ENCODE results near the gene TSPAN2. TPM values are rescaled to one million over a fixed set of nuclear protein-coding genes. Genes with fewer than 3 reads are reported as not detected.
A peak's percentile ranks its signal among the peaks of the same experiment; 100 is the strongest.

Gene TSPAN2
- total and polyA plus RNA-seq, 2 of the 4 experiments (the other 2 are of a cell fraction): 0.18 to 0.60 TPM

DNA sequence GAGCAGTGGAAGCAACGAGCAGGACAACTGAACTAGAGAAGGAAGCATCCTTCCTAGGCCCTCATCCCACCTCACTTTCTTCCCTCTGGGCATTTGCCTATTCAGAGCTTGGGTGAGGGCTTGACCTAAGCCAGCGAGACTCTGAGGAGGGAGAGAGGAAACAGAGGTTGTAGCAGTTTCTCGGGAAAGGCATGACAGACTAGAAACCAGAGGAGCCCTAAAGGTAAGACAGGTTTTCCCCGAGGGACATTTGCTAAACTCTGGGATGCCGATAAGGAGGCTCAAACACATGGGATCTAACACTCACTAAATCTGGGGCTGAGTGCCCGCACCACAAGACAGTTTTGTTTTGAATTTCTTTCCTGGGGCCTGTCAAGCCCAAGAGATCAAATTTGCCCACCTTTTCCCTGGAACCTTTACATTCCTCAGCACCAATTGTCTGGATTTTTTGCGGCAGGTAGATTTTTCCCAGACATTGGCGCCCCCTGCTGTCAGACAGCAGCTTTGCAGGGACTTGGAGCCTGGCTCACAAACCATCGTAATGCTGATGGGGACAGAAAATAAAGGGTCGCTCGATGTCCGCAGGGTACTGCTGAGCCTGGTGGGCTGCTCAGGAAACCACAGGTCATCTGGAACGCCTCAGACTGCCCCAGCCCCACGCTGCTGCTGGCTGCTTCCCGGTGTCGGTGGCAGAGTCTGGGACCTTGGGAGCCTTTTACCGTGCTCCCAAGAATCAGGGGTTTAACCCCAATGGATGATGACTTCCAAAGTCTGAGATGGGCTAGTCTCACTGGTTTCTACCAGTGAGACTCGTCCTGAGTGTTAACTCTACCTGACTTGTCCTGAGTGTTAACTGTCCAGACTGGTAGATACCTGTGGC is 23.4 kb upstream of the TSPAN2 start:
- no peak overlapping the region for H3K4ac ChIP-seq (ENCODE audit: low read depth, low read length)
- no peak overlapping the region for H3K56ac ChIP-seq (ENCODE audit: extremely low read depth, insufficient read depth, low read length)
- H2AK9ac ChIP-seq (replicated peaks; ENCODE audit: low read depth, low read length, poor library complexity): peak overlapping the region; percentile 29
- TF ChIP-seq RCOR1 (IDR thresholded peaks at IDR 0.05; ENCODE audit: insufficient replicate concordance, low read length) (no peak), MAZ (IDR thresholded peaks at IDR 0.05; ENCODE audit: borderline replicate concordance, low read depth, low read length) (no peak), CEBPB (IDR thresholded peaks at IDR 0.05; ENCODE audit: low read depth, low read length) (no peak), MXI1 (IDR thresholded peaks at IDR 0.05; ENCODE audit: borderline replicate concordance, low read depth, low read length) (no peak), RAD21 (IDR thresholded peaks at IDR 0.05; ENCODE audit: low read length) (peak; percentile 85), SMC3 (IDR thresholded peaks at IDR 0.05; ENCODE audit: low read depth, low read length) (peak; percentile 72)
- TF ChIP-seq, protein P1, sequence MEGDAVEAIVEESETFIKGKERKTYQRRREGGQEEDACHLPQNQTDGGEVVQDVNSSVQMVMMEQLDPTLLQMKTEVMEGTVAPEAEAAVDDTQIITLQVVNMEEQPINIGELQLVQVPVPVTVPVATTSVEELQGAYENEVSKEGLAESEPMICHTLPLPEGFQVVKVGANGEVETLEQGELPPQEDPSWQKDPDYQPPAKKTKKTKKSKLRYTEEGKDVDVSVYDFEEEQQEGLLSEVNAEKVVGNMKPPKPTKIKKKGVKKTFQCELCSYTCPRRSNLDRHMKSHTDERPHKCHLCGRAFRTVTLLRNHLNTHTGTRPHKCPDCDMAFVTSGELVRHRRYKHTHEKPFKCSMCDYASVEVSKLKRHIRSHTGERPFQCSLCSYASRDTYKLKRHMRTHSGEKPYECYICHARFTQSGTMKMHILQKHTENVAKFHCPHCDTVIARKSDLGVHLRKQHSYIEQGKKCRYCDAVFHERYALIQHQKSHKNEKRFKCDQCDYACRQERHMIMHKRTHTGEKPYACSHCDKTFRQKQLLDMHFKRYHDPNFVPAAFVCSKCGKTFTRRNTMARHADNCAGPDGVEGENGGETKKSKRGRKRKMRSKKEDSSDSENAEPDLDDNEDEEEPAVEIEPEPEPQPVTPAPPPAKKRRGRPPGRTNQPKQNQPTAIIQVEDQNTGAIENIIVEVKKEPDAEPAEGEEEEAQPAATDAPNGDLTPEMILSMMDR (conservative IDR thresholded peaks at IDR 0.05; ENCODE audit: low read depth, low read length): peak; percentile 87
- H4K8ac ChIP-seq (ENCODE audit: low read depth in 2 of 2, low read length in 2 of 2): no peak overlapping the region
- H3K36me3 ChIP-seq (ENCODE audit: control insufficient read depth, insufficient read depth, low read length): no peaks in the 10 kb centered on the region
- H3K27me3 ChIP-seq (ENCODE audit: control insufficient read depth, insufficient read depth, low read length): no peaks in the 10 kb centered on the region
- no peak overlapping the region; the same call in 1 of the 2 replicates for H4K91ac ChIP-seq (ENCODE audit: insufficient read depth, low read depth, low read length)
- POLR2A ChIA-PET (ENCODE audit: unreplicated experiment): interaction anchor here (0.5 kb wide), 1 partner anchor 135 kb away, joined by 3 read pairs; no protein-coding TSS in a partner anchor
- no peak overlapping the region for H3K23ac ChIP-seq (ENCODE audit: low read depth, low read length)
- no peak overlapping the region for H2BK5ac ChIP-seq (ENCODE audit: low read depth, low read length, poor library complexity, severe bottlenecking)
- no TSS peak for BruUV-seq (replicated peaks)
- H3K79me1 ChIP-seq (ENCODE audit: low read depth in 1 of 2, low read length in 2 of 2): no peaks in the 10 kb centered on the region
- ATAC-seq (ENCODE audit: low read depth) (peak; percentile 64), DNase-seq (no peak)
- H3K4me3 ChIP-seq (ENCODE audit: insufficient read depth, low read depth, low read length): no peak overlapping the region
- in situ Hi-C loops (cut with MboI; ENCODE audit: low sequenced_read_pairs) (loop anchor here (5.0 kb wide), 1 partner anchor 135 kb away; no protein-coding TSS in a partner anchor), intact Hi-C loops (cut with micrococcal nuclease) (loop anchor here (1.0 to 5.0 kb wide), 2 partner anchors 60 to 133 kb away; no protein-coding TSS in a partner anchor), dilution Hi-C loops (cut with HindIII; ENCODE audit: low sequenced_read_pairs, unreplicated experiment) (no loop called here)
- WGBS, 2 experiments (ENCODE audit: extremely low coverage in 2 of 2, insufficient read length in 1 of 2): 31% methylated on average over 10 of the region's 18 CpGs; no CpG with 5 or more reads in 1 of the 2 experiments
- no peak overlapping the region for H2BK15ac ChIP-seq (ENCODE audit: low read depth, low read length)
- no peak overlapping the region for H2BK120ac ChIP-seq (ENCODE audit: low read depth, low read length)
- H3K27ac ChIP-seq (ENCODE audit: insufficient read depth, low read length): no peak overlapping the region
- peaks cover 8% of the 10 kb centered on the region for H3K4me1 ChIP-seq (ENCODE audit: control insufficient read depth, insufficient read depth, low read length)
- no peaks in the 10 kb centered on the region for H4K20me1 ChIP-seq (ENCODE audit: insufficient read depth, low read length)
- no peaks in the 10 kb centered on the region for H3K9me3 ChIP-seq (ENCODE audit: control insufficient read depth, insufficient read depth, low read length)
- H3K4me2 ChIP-seq (ENCODE audit: low read depth, low read length): no peak overlapping the region
- H3K18ac ChIP-seq (ENCODE audit: low read depth, low read length): no peak overlapping the region
- H2BK20ac ChIP-seq (ENCODE audit: low read depth, low read length): no peak overlapping the region
- no peak overlapping the region for H2AK5ac ChIP-seq (ENCODE audit: low read depth, low read length)
- H4K5ac ChIP-seq (ENCODE audit: low read depth, low read length): no peak overlapping the region
- no peak overlapping the region for H3K14ac ChIP-seq (replicated peaks; ENCODE audit: low read depth, low read length)
- H3K9ac ChIP-seq (ENCODE audit: low read depth, low read length): no peak overlapping the region
- peak overlapping the region; percentile 88 for H2AFZ ChIP-seq (replicated peaks; ENCODE audit: low read length, poor library complexity)
- CTCF ChIA-PET: interaction anchor here (0.6 to 2.0 kb wide), 6 partner anchors 10 to 1132 kb away, joined by 3 to 6 read pairs (median 4); no protein-coding TSS in a partner anchor
- no peaks in the 10 kb centered on the region for H3K9me1 ChIP-seq (ENCODE audit: insufficient read depth, low read length)

Measured in IMR-90 (cell line).